Measurements from ENCODE around the gene LRRTM4.

LRRTM4 gene

GRCh38 chr2:77301441-77301840 is 220.7 kb downstream of the LRRTM4 start:
- no peaks in the 10 kb centered on the region for H3K4me1 Mint-ChIP-seq
- H3K27me3 Mint-ChIP-seq: no peaks in the 10 kb centered on the region

GRCh38 chr2:77296791-77297190 is 225.4 kb downstream of the LRRTM4 start:
- no peaks in the 10 kb centered on the region for H3K27me3 Mint-ChIP-seq
- no peaks in the 10 kb centered on the region for H3K4me1 Mint-ChIP-seq
- H3K27ac Mint-ChIP-seq: no peak overlapping the region
- H3K9me3 Mint-ChIP-seq: peaks cover 4% of the 10 kb centered on the region
- no peaks in the 10 kb centered on the region for H3K36me3 Mint-ChIP-seq
- H3K4me3 Mint-ChIP-seq: no peak overlapping the region

More at GRCh38 chr2:77301441-77301840, 220.7 kb downstream of the LRRTM4 start:
- no peak overlapping the region for H3K27ac Mint-ChIP-seq
- peaks cover 4% of the 10 kb centered on the region for H3K9me3 Mint-ChIP-seq
- no peaks in the 10 kb centered on the region for H3K36me3 Mint-ChIP-seq
- H3K4me3 Mint-ChIP-seq: no peak overlapping the region

- H3K9me3 Mint-ChIP-seq: peaks cover 8% of the 10 kb centered on the region
- no peaks in the 10 kb centered on the region for H3K36me3 Mint-ChIP-seq
- no peak overlapping the region for H3K27ac Mint-ChIP-seq
- no peak overlapping the region for H3K4me3 Mint-ChIP-seq
- no peaks in the 10 kb centered on the region for H3K27me3 Mint-ChIP-seq
- H3K4me1 Mint-ChIP-seq: no peaks in the 10 kb centered on the region
Observed at GRCh38 chr2:77294474-77294873, 227.7 kb downstream of the LRRTM4 start.

- Mint-ChIP-seq H3K36me3 (no peaks in the 10 kb centered on the region), H3K27ac (no peak overlapping the region), H3K9me3 (peaks cover 4% of the 10 kb centered on the region), H3K27me3 (no peaks in the 10 kb centered on the region), H3K4me3 (no peak overlapping the region), H3K4me1 (no peaks in the 10 kb centered on the region)
Observed at GRCh38 chr2:77284353-77284752, 237.8 kb downstream of the LRRTM4 start.

GRCh38 chr2:77271262-77271661 is 250.9 kb downstream of the LRRTM4 start:
- no peaks in the 10 kb centered on the region for H3K4me1 Mint-ChIP-seq
- H3K27me3 Mint-ChIP-seq: no peaks in the 10 kb centered on the region
- no peak overlapping the region for H3K27ac Mint-ChIP-seq
- H3K36me3 Mint-ChIP-seq: no peaks in the 10 kb centered on the region
- H3K4me3 Mint-ChIP-seq: no peak overlapping the region
- H3K9me3 Mint-ChIP-seq: peaks cover 2% of the 10 kb centered on the region

DNA sequence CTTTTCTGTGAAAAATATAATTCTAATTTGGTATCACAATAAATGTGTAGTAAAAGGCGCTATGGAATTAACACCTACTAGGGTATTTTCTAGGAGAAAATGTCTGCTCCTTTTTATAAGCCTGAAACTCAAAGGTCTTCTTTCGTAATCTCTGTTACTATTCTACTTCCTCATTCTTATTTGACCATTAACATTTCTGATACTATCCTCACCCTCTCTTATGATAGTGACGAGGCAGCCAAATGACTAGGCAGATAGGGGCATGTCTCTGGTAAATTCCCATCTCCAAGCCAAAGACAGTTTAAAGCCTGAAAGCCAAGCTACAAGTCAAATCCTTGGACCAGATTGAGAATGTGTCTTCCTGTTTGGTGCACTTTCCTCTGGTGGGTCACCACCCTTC is 251.7 kb downstream of the LRRTM4 start:
- H3K9me3 Mint-ChIP-seq: peaks cover 6% of the 10 kb centered on the region
- H3K4me3 Mint-ChIP-seq: no peak overlapping the region
- H3K27me3 Mint-ChIP-seq: no peaks in the 10 kb centered on the region
- H3K4me1 Mint-ChIP-seq: no peaks in the 10 kb centered on the region
- H3K36me3 Mint-ChIP-seq: no peaks in the 10 kb centered on the region
- no peak overlapping the region for H3K27ac Mint-ChIP-seq

GRCh38 chr2:77268626-77269025 is 253.6 kb downstream of the LRRTM4 start:
- H3K27me3 Mint-ChIP-seq: no peaks in the 10 kb centered on the region
- H3K4me3 Mint-ChIP-seq: no peak overlapping the region
- H3K9me3 Mint-ChIP-seq: peaks cover 6% of the 10 kb centered on the region
- H3K27ac Mint-ChIP-seq: no peak overlapping the region
- no peaks in the 10 kb centered on the region for H3K36me3 Mint-ChIP-seq
- no peaks in the 10 kb centered on the region for H3K4me1 Mint-ChIP-seq

DNA sequence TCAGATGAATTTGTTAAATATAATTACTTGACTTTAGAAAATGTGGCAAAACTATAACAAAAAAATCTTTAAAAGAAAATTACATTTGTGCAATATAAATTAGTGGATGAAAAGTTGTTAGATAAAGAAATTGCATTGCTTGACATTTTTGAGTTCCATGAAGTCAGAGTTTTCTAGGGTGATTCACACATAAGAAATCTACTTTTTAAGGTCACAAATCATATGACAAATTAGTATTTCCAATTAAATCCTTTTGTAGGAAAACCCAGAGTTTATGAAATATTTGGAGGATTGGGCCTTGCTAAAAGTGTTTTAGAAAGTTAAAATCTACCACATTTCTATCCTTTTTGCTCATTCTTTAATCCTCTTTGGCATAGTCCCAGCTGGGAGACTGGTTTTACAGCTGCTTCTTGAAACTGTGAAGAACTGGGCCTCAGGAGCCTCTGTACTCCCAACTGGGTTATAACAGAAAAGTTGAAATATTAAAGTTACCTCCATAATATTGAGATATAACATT is 289.2 kb downstream of the LRRTM4 start:
- Mint-ChIP-seq H3K27ac (no peak overlapping the region), H3K9me3 (peaks cover 33% of the 10 kb centered on the region), H3K4me3 (no peak overlapping the region), H3K27me3 (no peaks in the 10 kb centered on the region), H3K36me3 (no peaks in the 10 kb centered on the region), H3K4me1 (no peaks in the 10 kb centered on the region)

GRCh38 chr2:77228391-77228790 is 293.8 kb downstream of the LRRTM4 start:
- Mint-ChIP-seq H3K27ac (no peak overlapping the region), H3K9me3 (peaks cover 14% of the 10 kb centered on the region), H3K27me3 (no peaks in the 10 kb centered on the region), H3K4me1 (no peaks in the 10 kb centered on the region), H3K36me3 (no peaks in the 10 kb centered on the region), H3K4me3 (no peak overlapping the region)

- no peak overlapping the region for H3K4me3 Mint-ChIP-seq
- H3K9me3 Mint-ChIP-seq: peaks cover 5% of the 10 kb centered on the region
- no peaks in the 10 kb centered on the region for H3K36me3 Mint-ChIP-seq
- no peak overlapping the region for H3K27ac Mint-ChIP-seq
- no peaks in the 10 kb centered on the region for H3K4me1 Mint-ChIP-seq
- H3K27me3 Mint-ChIP-seq: no peaks in the 10 kb centered on the region
Observed at GRCh38 chr2:77210725-77211124, 311.5 kb downstream of the LRRTM4 start.

DNA sequence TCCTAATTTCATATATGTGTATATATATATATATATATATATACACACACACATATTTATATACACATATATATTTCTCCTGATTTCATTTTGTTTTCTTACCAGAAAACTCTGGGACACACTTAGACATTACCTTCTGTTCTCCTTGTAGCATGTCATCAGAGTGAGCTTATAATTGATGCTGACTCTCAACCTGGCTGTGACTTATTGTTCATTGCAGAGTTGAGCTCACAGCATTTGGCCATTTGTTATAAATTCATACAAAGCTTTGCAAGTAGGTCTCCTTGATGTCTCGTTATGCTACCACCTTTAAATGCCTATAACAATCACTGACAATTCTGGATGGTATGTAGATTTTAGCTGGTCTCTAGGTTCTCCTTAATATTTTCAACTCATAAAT is 314.8 kb downstream of the LRRTM4 start:
- no peak overlapping the region for H3K27ac Mint-ChIP-seq
- no peaks in the 10 kb centered on the region for H3K36me3 Mint-ChIP-seq
- H3K27me3 Mint-ChIP-seq: no peaks in the 10 kb centered on the region
- no peaks in the 10 kb centered on the region for H3K4me1 Mint-ChIP-seq
- peaks cover 9% of the 10 kb centered on the region for H3K9me3 Mint-ChIP-seq
- no peak overlapping the region for H3K4me3 Mint-ChIP-seq

DNA sequence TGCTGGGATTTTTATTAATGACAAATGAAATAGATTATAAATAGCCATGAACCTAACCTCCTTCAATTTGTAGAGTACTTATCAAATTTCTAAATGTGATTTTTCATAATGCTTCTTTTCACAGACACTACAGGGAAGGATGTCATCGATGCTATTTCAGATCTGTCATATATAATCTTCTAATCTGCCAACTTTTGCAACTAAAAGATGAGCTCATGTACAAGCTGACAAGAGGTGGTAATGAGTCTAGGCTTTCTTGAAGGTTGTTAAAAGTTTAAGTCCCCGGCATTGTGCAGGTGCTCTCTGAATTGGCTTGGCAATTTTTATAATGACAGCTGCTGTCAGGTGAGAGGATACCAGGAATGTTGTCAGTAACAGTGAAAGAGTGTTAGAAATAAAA is 320.4 kb downstream of the LRRTM4 start:
- H3K27ac Mint-ChIP-seq: no peak overlapping the region
- no peaks in the 10 kb centered on the region for H3K4me1 Mint-ChIP-seq
- H3K4me3 Mint-ChIP-seq: no peak overlapping the region
- peaks cover 4% of the 10 kb centered on the region for H3K9me3 Mint-ChIP-seq
- H3K27me3 Mint-ChIP-seq: no peaks in the 10 kb centered on the region
- no peaks in the 10 kb centered on the region for H3K36me3 Mint-ChIP-seq

GRCh38 chr2:77199411-77199810 is 322.8 kb downstream of the LRRTM4 start:
- peaks cover 5% of the 10 kb centered on the region for H3K9me3 Mint-ChIP-seq
- no peak overlapping the region for H3K4me3 Mint-ChIP-seq
- H3K36me3 Mint-ChIP-seq: no peaks in the 10 kb centered on the region
- no peaks in the 10 kb centered on the region for H3K27me3 Mint-ChIP-seq
- H3K4me1 Mint-ChIP-seq: no peaks in the 10 kb centered on the region
- no peak overlapping the region for H3K27ac Mint-ChIP-seq

GRCh38 chr2:77193858-77194448 is 328.2 kb downstream of the LRRTM4 start:
- H3K27ac Mint-ChIP-seq: no peak overlapping the region
- H3K27me3 Mint-ChIP-seq: no peaks in the 10 kb centered on the region
- H3K9me3 Mint-ChIP-seq: peaks cover 5% of the 10 kb centered on the region
- H3K4me1 Mint-ChIP-seq: no peaks in the 10 kb centered on the region
- no peak overlapping the region for H3K4me3 Mint-ChIP-seq
- no peaks in the 10 kb centered on the region for H3K36me3 Mint-ChIP-seq

DNA sequence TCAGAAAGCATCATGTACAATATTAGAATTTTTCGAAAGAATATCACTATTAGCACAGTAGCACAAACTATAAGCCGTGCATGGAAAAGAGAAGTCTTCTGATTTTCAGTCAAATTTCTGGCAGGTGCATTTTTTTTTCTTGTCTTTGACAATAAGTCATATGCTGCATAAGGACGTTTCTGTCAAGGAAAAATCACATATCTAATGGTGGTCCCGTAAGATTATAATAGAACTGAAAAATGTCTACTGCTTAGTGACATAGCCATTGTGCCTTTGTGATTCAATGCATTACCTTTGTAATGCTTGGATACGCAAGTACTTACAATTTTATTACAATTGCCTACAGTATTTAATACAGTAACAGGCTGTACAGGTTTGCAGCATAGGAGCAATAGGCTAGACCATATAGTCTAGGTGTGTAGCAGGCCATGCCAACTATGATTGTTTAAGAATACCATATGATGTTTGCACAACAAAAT is 329.3 kb downstream of the LRRTM4 start:
- no peaks in the 10 kb centered on the region for H3K4me1 Mint-ChIP-seq
- H3K9me3 Mint-ChIP-seq: peaks cover 15% of the 10 kb centered on the region
- H3K27me3 Mint-ChIP-seq: no peaks in the 10 kb centered on the region
- no peak overlapping the region for H3K4me3 Mint-ChIP-seq
- H3K27ac Mint-ChIP-seq: no peak overlapping the region
- H3K36me3 Mint-ChIP-seq: no peaks in the 10 kb centered on the region

DNA sequence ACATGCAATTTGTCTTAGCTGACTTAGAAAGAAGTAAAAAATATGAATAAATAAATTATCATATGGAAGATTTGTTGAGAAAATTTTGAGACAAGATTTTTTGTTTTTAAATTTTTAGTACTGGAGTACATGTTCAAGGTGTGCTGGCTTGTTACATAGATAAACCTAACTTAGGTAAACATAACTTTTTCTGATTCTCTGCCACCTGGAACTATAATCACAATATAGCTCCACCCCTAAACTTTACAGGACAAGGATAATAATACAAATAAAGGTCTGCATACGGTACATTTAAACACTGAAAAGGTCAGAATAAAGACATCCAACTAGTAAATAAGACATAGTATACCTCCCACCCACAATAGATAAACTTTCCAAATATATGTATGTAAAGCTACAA is 330.5 kb downstream of the LRRTM4 start:
- no peak overlapping the region for H3K4me3 Mint-ChIP-seq
- H3K4me1 Mint-ChIP-seq: no peaks in the 10 kb centered on the region
- H3K9me3 Mint-ChIP-seq: peaks cover 15% of the 10 kb centered on the region
- H3K27ac Mint-ChIP-seq: no peak overlapping the region
- H3K36me3 Mint-ChIP-seq: no peaks in the 10 kb centered on the region
- H3K27me3 Mint-ChIP-seq: no peaks in the 10 kb centered on the region

Data from activated naive CD4-positive, alpha-beta T cell treated with anti-CD3 and anti-CD28 coated beads, Interleukin-2, amount 50 U/mL, for 24 hours (primary cell).